ENCODE measurements around the gene CLPSL2. TPM values are rescaled to one million over a fixed set of nuclear protein-coding genes. Genes with fewer than 3 reads are reported as not detected.

CLPSL2 gene
- total and polyA plus RNA-seq, 2 donors from 2014 or later, result not detected

GRCh38 chr6:35804996-35805736 is 28.8 kb downstream of the CLPSL2 start, which contains the start of gene LHFPL5:
Gene LHFPL5 (plus strand): TSS chr6:35805352. CDS start chr6:35805671, 319 bp downstream.
- Histone ChIP-seq H3K36me3 (ENCODE audit: control insufficient read depth in 2 of 3, insufficient read depth in 3 of 3, low read length in 3 of 3) (no peaks in the 10 kb centered on the region), H3K9me3 (ENCODE audit: control insufficient read depth in 2 of 3, insufficient read depth in 1 of 3, low read length in 3 of 3) (no peaks in the 10 kb centered on the region), H3K4me1 (ENCODE audit: control insufficient read depth in 2 of 3, insufficient read depth in 2 of 3, low read depth in 1 of 3, low read length in 3 of 3) (no peaks in the 10 kb centered on the region), H3K4me3 (ENCODE audit: low read length in 3 of 3) (peak within 1 kb of the TSS in 1 of 3 donors; percentile 53), H3K27ac (ENCODE audit: low read depth in 2 of 2, low read length in 2 of 2) (no peak within 1 kb of the TSS), H3K27me3 (ENCODE audit: control insufficient read depth, insufficient read depth, low read length) (no peaks in the 10 kb centered on the region), H3K9ac (ENCODE audit: low read length in 3 of 3) (no peak within 1 kb of the TSS)
- intact Hi-C loops (cut with DNase I), result no loop called here
- no peak for FAIRE-seq
- TF ChIP-seq CTCF (IDR thresholded peaks at IDR 0.05; ENCODE audit: borderline replicate concordance, extremely low read depth, insufficient read depth), result no peak
- peak; percentile 76 to 89 (median 81) for DNase-seq

GRCh38 chr6:35808688-35809087 is 32.3 kb downstream of the CLPSL2 start:
- Histone ChIP-seq H3K27me3 (ENCODE audit: control insufficient read depth, insufficient read depth, low read length) (no peaks in the 10 kb centered on the region), H3K27ac (ENCODE audit: low read depth in 2 of 2, low read length in 2 of 2) (no peak overlapping the region), H3K36me3 (ENCODE audit: control insufficient read depth in 2 of 3, insufficient read depth in 3 of 3, low read length in 3 of 3) (no peaks in the 10 kb centered on the region), H3K4me3 (ENCODE audit: low read length in 3 of 3) (no peak overlapping the region), H3K9ac (ENCODE audit: low read length in 3 of 3) (no peak overlapping the region), H3K4me1 (ENCODE audit: control insufficient read depth in 2 of 3, insufficient read depth in 2 of 3, low read depth in 1 of 3, low read length in 3 of 3) (no peaks in the 10 kb centered on the region), H3K9me3 (ENCODE audit: control insufficient read depth in 2 of 3, insufficient read depth in 1 of 3, low read length in 3 of 3) (no peaks in the 10 kb centered on the region)
- intact Hi-C loops (cut with DNase I), result no loop called here
- DNase-seq (peak in 1 of 5 donors; percentile 5), FAIRE-seq (no peak)
- no peak for TF ChIP-seq CTCF (IDR thresholded peaks at IDR 0.05; ENCODE audit: borderline replicate concordance, extremely low read depth, insufficient read depth)

GRCh38 chr6:35809809-35810208 is 33.4 kb downstream of the CLPSL2 start:
- TF ChIP-seq CTCF (IDR thresholded peaks at IDR 0.05; ENCODE audit: borderline replicate concordance, extremely low read depth, insufficient read depth), result no peak
- no peak for FAIRE-seq

More at GRCh38 chr6:35809809-35810208, 33.4 kb downstream of the CLPSL2 start:
- no peaks in the 10 kb centered on the region for H3K36me3 ChIP-seq (ENCODE audit: control insufficient read depth in 2 of 3, insufficient read depth in 3 of 3, low read length in 3 of 3)
- H3K27me3 ChIP-seq (ENCODE audit: control insufficient read depth, insufficient read depth, low read length), result no peaks in the 10 kb centered on the region
- no peak overlapping the region for H3K27ac ChIP-seq (ENCODE audit: low read depth in 2 of 2, low read length in 2 of 2)
- intact Hi-C loops (cut with DNase I), result no loop called here
- no peaks in the 10 kb centered on the region for H3K4me1 ChIP-seq (ENCODE audit: control insufficient read depth in 2 of 3, insufficient read depth in 2 of 3, low read depth in 1 of 3, low read length in 3 of 3)
- H3K9ac ChIP-seq (ENCODE audit: low read length in 3 of 3), result no peak overlapping the region
- DNase-seq, result no peak
- H3K4me3 ChIP-seq (ENCODE audit: low read length in 3 of 3), result no peak overlapping the region
- no peaks in the 10 kb centered on the region for H3K9me3 ChIP-seq (ENCODE audit: control insufficient read depth in 2 of 3, insufficient read depth in 1 of 3, low read length in 3 of 3)
